Kasumi-1 (cell line): ENCODE data around the gene RNASEL.

Experiments used
- DNase-seq, 2 experiments: peaks; one replicate each; lab custom pipeline; 2025; lab: John Stamatoyannopoulos, UW

Gene RNASEL

GRCh38 chr1:182621906-182622305, 32.9 kb upstream of the RNASEL start:
- no peak for DNase-seq

DNA sequence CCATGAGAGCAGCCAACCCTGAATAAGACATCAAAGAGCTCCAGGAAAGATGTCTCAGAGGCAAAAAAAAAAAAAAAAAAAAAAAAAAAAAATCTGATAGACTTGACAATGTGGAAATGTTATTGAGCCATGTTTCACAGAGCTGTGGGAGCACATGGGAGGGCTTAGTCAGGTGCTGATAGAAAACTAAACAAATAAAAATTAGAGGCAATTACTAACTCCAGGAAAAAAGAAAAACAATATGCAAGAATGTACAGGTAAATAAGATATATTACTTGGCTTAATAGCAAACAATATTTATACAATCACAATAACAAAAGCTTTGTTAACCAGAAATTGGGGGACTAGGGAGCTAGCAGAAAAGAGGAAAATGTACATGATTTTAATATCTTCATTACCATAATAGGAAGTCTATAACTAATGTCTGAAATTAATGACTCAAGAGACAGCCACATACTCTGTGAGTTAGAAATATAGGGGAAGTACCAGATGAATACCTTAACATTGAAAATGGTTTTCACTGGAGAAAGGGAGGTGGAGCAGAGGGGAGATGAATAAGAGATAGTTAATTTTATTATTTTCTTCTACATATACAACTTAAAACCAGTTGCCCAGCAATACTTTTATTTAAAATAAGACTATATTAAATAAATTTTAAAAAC, 32.0 kb upstream of the RNASEL start:
- no peak for DNase-seq

DNA sequence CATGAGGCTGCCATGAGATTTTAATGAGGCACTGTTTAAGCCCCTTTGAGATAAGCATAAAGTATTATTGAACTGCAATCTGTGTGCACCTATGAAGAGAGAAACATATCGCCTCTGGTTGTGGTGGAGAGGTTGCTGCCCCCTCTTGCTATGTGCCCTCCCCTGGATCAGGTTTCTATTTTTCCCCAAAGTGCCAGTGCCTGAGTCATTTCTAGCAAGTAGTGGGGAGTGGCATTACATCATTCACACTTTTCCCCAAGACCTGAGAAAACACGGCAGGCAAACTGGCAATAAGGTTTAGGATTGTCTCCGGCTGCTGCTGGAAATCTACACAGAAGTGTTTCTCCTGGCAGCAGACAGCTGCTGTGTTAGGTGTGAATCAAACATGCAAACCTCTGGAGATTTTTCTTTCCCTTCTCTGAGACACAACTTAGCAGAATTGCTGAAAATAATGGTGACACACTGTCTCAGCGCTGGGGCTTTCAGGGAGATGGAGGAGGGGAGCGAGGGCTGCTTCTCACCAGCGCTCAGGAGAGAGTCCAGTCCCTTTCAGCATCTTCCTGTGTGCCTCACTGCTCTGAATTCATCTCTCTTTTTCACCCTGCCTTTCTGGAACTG, 28.8 kb upstream of the RNASEL start:
- no peak for DNase-seq

- no peak for DNase-seq
These were observed 28.0 kb upstream of the RNASEL start for GRCh38 chr1:182617014-182617429.

GRCh38 chr1:182616130-182617013, 27.3 kb upstream of the RNASEL start:
- peak; percentile 24 to 79 for DNase-seq

DNA sequence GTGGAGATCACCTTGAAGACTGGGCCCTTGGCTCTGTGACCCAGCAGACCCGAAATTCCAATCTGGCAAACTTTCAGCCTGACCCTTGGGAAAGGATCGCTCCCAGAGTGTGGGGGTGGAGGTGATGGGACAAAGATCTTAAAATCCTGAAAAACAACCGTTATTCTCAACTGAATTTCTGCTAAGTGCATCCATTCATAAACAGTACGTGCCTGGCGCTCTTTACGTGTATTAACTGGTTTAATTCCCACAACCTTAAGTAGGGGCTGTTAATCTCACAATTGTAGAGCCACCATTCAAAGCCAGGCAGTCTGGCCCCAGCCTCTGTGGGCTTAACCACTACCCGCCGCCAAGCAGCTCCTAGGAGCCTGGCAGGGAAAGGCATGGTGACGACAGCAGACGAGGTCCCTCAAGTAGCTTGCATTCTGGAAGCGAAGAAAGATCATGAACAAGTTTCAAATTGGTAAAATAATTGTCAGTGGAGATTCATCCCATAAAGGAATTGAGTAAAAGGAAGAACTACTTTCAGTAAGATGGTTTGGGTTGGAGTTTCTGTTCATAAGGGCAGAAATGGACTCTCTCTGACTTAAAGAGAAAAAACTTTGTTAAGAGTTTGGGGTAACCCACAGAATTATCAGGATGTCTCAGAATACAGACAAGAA, 26.5 kb upstream of the RNASEL start:
- no peak for DNase-seq

DNA sequence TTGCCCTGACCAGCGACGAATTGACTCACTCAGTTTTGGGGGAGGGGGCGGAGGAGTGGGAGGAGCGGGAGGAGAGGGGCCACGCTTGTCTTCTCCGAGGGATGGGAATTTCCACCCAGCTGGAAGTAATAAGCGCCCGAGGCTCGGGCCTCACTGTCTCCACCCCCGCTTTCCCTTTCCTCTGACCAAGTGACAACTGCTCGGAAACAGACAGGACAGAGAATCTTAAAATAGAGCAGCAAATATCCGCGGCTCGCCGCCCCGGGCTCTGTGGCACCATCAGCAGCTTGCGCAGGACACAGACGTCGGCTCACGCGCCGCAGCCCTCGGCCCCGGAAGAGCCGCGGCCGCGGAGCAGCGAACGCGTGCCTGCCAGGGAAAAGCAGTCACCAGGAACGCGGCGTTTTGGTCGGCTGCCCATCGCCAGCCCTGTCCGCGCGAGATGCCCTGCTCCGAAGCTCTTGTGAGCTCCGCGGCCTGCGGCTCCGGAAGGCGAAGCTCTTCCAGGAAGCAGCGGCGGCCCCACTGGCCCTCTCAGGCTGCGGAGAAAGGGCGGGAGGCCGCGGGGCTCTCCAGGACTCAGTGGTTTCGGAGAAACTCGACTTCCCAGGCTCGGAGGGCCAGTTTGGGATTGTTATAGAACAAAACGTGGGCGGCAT, 25.9 kb upstream of the RNASEL start:
- peak; percentile 74 to 83 for DNase-seq

- no peak for DNase-seq
These were observed 22.7 kb upstream of the RNASEL start for GRCh38 chr1:182611787-182612186.

DNA sequence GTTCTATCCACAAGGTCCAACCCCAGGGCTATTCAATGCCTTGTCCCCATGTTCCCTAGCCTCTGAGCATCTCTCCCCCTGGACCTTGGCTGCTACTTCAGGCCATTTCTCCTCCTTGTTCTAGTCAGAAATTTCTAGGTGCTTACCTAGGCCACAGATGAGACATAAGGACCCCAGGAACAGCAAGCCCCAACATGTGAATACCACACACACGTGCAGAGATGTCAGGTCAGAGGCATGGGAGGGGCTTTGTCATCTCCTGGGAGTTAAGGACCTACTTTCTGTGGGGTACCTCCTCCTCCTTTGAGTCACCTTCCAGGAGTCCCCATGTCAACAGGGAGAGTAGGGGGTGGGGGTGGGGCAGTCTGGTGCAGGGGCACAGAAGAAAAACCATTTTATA, 22.3 kb upstream of the RNASEL start:
- DNase-seq: no peak

DNA sequence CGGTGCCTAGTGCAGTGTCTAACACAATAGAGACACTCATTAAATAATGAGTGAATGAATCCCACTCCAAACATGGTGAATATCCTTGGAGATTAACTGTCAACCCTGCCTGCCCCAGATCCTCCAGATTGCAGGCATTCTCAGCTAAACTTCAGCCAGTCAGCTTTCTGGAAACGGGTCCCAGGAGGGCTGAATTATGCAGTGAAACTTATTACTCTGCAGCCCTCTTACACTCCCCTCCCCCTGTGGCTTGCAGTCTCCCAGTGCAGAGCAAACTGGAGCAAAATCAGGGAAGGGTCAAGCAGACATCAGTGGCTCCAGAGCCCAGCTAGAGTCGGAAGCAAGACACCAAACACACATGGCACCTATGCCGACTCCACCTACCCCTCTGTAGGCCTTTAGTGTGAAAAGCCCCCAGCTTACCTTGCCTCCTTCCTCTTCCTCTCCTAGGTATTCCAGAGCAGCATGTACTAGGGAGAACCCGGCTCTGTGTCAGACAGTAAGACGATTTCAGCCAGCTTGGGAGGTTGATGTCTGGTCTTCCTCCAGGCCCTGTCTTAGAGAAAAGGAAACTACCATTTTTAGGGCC, 21.6 kb upstream of the RNASEL start:
- no peak for DNase-seq

DNA sequence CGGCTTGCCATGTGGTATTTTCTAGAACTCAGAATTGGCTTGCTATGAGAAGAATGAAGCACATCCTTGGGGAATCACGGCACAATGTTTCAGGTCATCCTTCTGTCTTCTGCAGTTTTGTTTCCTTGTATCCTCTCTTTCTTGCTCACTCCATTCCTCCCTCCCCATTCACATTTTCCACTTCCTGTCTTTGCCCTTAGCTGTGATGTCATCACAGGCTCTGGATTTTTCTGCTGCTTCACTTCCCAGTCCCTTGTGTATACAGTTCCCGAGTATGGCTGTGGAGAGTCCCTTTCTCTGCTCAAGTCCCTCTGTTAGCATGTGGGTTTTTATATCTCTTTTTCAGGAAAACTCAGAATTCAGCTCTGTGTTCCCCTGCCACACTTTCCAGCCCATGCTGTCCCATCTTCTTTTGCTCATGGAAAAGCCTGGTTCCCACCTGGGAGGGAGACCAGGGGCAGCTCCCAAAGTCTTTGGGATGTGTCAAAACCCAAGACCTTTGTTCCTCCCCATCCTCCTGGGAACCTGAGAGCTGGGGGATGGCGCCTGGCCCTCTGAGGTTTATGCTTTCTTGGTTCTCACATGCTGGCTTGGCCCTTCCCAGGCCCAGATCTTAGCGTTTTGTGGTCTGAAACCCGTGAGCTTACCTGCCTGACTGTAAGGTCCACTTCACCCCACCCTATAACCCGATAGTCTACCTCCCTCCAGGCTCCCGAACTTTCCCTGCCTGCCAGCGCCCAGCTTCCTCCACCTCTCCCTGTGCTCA, 20.0 kb upstream of the RNASEL start:
- DNase-seq: no peak

GRCh38 chr1:182608236-182608635, 19.2 kb upstream of the RNASEL start:
- no peak for DNase-seq

GRCh38 chr1:182607566-182607965, 18.5 kb upstream of the RNASEL start:
- no peak for DNase-seq

DNA sequence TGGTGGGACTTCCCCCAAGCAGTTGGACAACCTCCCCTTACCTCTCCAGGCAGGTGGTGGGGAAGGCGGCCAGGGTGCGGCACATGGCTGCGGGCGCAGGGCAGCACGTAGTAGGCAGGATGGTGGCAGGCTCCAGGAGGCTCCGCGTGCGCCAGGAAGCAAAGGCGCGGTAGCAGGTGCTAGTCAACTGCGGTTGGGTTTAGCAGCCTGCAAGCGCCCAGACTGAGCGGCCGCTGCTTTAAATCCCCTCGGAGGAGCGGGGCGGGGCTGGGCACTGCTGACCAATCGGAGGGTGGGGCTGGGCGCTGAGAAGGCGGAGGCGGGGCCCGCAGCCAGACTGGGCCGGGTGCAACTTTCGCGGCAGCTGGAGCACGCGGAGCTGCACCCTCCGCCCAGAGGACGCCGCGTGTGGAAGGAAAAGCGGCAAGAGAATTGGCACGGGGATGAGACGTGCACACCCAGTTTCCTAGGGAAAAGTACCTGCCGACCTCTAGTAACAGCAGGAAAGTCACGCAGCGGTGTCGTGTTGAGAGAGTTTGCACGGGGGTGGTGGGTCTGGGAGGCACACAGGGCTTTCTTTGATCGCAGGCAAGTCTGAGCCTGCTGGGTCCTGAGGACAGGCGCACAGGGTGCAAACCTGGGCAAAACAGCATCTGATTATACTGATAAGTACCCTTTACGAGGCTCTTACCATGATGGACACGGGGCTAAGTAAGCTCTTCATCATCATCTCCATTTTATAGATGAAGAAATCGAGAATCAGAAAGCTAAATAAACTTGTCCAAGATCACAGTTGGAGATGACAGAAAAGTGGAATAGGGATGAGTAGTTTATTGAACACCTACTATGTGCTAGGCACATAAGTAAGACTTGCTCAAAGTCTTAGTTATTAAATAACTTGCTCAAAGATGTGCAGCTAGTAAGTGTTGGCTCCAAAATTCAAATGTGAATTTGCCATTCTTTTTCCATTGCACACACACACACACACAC, 15.4 kb upstream of the RNASEL start, which contains the start of gene RGS16:
Gene RGS16 (minus strand): TSS at position 215 of the 990 bp plus-strand sequence. CDS start 130 bp downstream, at position 85.
- peak; percentile 91 to 92 for DNase-seq

DNA sequence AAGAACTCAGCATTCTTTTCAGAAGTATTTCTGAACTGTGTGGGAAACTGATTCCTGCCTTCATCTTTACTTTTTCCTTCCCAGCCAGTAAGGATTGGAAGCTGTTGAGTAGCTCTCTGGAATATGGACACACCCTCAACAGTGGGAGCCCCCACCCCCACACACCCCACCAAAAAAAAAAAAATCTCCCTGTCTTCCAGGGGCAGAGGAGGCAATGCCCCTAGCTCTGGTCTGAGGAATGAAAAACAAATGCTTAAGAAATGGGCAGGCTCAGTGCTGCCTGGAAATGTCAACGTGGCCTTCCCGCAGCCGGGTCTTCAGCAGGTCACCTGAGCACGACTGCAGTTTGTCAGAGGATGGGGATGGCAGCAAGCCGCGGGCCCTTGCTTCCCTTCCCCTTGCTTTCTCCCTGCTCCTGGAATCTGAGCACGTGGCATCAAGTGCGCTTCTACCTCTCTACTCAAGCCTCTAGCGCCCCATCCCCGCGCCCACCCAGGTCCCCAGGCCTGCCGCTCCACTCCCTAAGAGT, 14.7 kb upstream of the RNASEL start:
- no peak for DNase-seq

DNA sequence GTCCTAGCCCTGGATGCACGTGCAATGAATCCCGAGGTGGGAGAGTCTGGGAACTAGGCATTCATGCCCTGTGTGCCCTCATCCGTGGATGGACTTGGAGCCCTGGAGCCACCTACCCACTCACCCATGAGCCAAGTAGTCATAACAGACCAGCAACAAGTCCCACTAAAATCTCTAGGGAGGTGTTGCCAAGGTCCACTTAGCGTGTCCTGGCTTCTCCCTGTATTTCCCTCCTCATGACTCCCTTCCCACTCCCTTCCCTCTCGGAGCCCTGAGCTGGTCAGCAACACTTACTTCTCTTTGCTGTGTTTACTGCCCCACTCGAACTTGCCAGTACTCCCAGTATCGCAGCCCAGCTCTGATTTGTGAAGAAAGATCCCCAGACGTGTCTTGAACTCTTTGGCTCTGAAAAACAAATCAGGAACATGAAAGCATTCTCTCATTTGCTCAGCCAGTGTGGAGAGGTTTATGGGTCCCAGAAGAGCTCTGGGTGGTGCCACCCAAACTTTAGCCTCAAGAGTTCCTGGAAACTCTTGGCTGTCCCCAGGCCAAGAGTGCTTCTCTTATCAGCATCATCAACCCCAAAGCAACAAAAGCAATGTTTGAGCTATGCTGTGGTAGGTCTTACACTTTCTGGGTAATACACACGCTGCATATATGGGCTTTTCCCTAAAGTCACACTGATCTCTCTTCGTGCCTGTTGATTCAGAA, 14.0 kb upstream of the RNASEL start:
- no peak for DNase-seq

- no peak for DNase-seq
These were observed 12.9 kb upstream of the RNASEL start for GRCh38 chr1:182601913-182602312.

DNA sequence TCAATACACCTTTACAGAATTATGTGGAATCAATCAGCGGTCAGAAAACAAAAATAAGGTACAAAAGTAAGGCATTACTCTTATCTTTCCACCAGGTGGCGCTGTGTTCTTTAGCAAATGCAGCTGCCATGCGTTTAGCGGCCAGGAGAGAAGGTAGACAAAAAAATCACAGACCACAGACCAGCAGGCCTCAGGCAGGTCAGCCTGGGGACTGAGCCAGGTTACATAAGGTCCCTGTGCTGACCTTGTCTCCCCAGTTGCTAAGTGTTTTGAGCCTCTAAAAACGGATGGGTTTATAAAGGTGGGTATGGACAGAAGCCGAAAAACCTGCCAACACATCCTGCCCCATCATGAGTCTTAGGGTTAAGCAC, 12.3 kb upstream of the RNASEL start:
- DNase-seq: peak; percentile 75 to 86
